Germinal center (tissue), 1 donor: ENCODE data around the gene APOL4.
"Not testable (repeated sequence)": the region's sequence is repeated elsewhere in the genome, so short reads cannot be mapped to it uniquely, and the experiment has no call there.

Source experiments
- DNase-seq: peaks from one replicate; pipeline ENCODE4 v3.0.0; 2012; ENCODE audit warnings: mixed read lengths, low spot score

Gene APOL4

DNA sequence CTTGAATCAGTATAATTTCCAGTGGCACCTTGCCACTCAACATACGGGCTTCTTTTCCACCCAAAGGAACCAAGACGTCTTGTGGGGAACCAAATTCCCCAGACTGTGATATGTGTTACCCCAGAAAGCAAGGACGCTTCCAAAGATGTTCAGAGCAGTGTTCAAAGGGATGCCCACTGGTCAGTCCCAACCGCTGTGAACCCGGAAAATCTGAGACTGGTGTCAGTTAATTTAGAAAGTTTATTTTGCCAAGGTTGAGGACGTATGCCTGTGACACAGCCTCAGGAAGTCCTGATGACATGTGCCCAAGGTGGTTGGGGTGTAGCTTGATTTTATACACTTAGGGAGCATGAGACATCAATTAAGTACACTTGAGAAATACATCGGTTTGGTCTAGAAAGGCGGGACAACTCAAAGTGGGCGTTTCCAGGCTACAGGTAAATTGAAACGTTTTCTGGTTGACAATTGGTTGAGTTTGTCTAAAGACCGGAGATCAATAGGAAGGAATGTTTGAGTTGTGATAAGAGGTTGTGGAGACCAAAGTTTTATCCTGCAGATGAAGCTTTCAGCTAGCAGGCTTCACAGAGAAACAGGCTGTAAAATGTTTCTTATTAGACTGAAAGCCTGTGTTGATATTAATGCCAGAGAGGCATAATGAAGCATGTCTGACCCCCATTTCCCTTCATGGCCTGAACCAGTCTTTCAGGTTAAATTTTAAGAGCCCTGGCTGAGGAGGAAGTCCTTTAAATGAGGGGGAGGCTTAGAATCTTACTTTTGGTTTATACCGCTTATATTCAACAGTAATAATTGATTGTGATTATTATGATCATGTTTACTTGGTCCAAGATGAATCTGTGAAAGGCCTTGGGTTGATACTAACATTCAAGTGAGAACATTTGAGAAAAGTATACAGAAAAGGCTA, 47.8 kb downstream of the APOL4 start:
- no peak for DNase-seq

DNA sequence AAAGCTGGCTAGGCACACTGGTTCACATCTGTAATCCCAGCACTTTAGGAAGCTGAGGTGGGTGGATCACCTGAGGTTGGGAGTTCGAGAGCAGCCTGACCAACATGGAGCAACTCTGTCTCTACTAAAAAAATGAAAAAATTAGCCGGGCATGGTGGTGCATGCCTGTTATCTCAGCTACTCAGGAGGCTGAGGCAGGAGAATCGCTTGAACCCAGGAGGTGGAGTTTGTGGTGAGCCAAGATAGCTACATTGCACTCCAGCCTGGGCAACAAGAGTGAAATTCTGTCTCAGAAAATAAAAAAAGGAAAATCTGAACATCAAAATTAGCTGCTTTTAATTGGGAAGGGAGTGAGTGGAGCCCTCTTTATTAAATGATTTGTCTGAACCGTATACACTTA, 48.8 kb downstream of the APOL4 start:
- DNase-seq, result not testable (repeated sequence)

DNA sequence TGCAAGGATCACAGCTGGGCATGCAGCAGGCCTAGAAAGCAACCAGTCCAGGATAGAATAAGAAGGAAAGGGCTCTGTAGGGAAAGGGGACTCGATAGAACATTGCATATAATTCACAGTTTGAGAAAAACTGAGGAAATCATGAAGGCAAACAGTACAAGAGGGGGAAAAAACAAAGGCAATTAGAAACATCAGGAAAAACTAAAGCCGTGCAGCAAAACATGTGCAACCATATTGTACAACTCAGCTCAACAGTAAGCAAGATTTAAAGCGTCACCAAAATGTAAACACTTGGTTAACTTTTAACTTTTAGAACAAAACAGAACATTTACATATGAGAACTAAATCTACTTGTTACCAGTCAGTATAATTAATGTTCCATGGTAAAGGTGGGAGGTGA, 49.5 kb downstream of the APOL4 start:
- no peak for DNase-seq

DNA sequence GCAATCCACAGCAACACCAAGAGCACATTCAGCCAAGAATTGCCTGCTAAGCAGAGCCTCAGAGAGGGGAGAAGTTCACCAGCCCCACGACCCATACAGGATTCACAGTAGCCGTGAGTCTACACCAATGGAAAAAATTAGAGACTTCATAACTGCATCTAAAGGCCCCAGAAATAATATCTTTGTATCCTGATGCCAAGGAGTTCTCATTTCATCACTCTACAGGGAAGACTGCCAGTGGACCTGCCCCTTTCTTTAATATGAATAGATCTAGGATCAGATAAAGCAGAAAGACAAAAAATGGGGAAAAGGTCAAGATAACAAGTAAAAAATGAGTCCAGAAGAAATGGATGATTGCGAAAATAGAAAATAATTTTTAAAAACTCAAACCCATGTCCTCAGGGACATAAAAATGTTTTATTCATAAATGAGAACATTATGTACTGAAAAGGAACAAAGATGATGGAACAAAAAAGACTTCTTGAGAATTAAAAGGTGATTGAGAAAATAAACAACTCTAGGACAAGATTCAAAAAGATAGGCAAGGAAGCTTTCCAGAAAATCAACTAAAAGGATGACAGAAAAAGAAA, 50.5 kb downstream of the APOL4 start:
- no peak for DNase-seq

DNA sequence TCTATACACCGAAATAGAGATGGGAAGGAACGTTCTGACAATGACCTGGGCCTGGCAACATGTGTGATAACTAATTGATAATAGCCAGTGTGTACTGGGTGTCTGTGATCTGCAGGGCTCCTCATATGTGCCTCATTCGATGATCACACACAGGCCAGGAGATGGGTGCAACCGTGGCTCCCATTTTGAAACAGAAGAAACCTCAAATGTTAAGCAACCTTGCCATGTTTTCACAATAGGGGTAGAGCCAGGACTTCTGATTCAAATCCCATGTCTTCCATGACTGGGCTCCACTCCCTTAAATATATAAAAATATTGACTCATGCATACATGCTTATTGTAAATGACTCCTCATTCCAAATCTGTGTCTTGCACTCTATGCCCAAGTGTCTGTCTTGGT, 52.2 kb downstream of the APOL4 start:
- DNase-seq, result no peak

DNA sequence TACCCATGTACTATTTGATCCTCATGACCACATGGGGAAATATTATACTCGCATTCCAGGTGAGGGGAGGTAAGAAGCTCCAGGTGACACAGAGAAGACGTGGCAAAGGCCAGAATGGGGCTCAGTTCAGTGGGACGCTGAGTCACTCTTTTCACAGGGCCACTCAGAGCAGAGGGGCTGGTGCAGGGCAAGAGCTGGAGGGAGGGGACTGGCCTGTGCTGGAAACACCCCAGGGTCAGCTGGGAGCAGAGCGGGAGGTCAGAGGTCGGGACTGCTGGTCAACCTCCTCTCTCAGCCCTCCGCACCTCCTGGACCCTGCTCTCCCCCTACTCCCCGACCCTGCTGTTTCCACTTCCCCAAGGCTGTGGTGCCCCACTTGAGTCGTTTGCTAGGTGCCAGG, 53.2 kb downstream of the APOL4 start:
- DNase-seq, result no peak

DNA sequence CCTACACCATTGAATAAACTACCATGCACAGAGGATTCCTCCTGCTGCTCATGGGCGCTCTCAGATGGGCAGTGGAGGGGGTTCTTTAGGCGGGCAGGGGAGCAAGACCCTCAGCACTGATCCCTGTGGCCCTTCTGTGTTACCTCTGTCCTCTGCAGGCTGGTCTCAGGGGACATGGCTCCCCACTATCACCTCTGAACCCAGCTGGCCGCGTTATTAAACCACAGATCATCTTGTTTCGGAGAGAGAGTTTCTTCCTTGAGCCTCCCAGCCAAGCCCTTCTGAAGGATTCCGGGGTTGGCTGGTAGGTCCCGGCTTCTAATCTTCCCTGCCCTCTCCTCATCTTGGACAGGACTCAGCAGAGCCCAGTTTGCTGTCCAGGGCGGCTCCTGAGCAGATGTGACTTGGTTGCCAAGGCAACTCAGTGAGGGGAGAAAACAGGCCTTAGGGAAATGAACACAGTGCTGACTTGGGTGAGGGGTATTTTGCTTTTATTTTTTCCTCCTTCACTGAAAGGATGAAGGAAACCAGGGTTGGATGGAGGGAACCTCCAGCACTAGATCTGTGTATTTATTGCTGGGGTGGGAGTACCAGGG, 54.3 kb downstream of the APOL4 start:
- no peak for DNase-seq

DNA sequence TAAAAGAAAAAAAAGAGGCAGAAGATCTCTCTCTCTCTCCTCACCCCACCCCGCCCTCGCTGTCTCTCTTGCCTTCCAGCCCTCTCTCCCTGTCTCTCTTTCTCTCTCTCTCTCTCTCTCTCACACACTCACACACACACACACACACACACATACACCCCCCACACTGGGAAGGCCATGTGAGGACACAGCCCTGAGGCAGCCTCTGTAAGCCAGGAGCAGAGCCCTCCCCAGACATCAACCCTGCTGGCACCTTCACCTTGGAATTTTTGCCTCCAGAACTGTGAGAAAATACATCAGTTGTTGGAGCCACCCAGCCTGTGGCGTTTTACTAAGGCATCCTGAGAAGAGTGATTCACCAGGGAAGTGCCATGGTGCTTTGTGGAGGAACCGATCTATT, 55.7 kb downstream of the APOL4 start:
- DNase-seq, result no peak

DNA sequence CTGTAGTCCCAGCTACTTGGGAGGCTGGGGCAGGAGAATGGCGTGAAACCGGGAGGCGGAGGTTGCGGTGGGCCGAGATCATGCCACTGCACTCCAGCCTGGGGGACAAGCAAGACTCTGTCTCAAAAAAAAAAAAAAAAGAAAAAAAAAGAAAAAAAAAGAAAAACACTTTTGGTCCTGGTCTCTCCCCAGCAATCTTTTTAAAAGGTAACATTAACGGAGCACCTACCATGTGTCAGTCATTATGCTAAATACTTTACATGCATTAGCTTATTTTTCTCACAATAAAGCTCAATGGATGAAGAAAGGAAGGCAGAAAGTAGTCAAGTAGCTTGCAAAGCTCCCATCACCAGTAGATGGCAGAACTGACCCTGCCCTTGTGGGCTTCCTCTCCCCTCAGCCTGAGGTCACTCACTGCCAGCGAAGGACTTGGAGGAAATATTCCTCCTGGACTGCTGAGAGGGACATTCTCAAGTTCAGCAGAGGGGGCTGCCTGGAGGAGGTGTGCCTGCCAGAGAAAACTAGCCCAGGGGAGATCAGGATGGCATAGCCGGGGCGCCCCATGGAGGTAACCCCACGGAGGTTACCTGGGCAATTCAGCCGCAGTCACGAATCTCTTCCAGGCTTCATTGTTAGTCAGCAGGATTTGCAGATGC, 56.6 kb downstream of the APOL4 start:
- no peak for DNase-seq

DNA sequence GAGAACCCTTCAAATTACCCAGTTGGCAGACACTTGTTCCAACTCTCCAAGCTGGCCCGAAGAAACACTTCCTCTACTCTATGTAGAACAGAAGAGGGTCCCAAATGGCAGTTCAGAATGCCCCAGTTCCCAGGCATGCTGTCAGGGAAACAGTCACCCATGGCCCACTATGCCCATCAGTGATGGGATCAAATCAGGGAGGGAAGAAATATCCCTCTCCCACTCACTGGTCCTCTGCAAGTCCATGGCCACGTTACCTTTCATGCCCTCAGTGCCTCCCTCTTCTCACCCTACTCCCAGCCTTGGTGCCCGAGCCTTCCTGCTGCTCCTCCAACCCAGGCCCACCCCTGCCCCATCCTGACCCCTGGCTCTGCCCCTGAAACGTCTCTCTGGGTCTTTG, 57.7 kb downstream of the APOL4 start:
- no peak for DNase-seq

DNA sequence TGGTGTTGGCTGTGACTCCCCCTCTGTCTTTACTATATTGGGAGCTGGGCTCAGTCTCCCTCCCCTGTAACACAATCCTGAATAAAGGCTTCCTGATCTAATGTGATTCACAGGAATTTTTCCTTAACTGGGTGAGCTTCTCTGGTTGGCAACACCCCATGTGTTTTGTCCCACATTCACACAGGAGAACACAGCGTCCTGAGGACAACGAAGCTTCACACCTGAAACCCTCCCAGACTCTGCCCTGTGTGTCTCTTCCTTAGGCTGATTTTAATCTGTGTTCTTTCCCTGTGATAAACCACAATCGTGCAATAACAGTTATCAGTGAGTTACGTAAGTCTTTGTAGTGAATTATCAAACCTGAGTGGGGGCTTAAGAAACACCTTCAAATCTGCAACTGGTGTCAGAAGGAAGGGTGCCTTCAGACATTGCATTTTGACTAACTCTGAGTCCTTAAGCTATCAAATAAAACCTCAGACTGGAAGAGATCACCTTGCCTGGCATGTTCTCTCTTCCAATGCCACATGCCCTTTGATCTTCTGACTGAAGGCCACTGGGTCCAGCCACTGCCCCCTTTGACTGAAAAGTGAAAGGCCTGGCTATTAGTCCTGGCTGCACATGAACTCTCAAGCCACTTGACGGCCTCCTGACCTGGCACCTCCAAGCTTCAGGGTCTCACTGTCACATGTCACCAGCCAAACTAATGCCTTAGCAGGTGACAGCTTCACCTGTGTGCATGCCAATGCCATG, 58.4 kb downstream of the APOL4 start:
- DNase-seq, result no peak

DNA sequence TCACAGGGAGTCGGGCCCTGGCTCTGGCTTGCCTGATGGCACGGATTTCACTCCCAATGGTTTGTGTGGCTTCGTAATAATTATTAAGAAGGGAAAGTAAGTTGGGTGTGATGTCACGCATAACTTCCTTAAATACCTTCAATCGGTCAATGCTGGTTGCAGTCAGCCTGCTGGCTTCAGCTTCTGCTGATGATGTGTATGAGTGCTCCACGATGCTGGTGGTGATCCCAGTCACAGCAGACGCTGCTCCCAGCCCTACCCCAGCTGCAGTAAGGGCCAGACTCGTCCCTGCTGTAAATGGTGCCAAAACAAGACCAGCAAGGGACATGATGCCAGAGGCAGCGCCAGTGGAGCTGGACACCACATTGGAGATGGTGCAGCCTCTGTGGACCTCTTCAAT, 60.1 kb downstream of the APOL4 start:
- DNase-seq, result no peak
